Peyer's patch (tissue), 4 donors: ENCODE results near the gene CDH4.

ENCODE experiments used
- POLR2A ChIP-seq, 2 donors: fragments of 450-650 bp; IDR thresholded peaks; one replicate each; pipeline ENCODE4 v1.5.1; 2017; ENCODE audit warnings: antibody characterized with exemption in 2 of 2, mild to moderate bottlenecking in 2 of 2, moderate library complexity in 2 of 2
- TF ChIP-seq, protein P1 (sequence below), 6 experiments: fragments of 450-650 bp in 4 of 6; fragments of 200-600 bp in 2 of 6; sonication (generic) in 1 of 6; IDR thresholded peaks; one replicate each; pipeline ENCODE4 v1.5.1; 2017 to 2019; ENCODE audit warnings: antibody characterized with exemption in 6 of 6, mild to moderate bottlenecking in 3 of 6, moderate library complexity in 1 of 6

DNA sequence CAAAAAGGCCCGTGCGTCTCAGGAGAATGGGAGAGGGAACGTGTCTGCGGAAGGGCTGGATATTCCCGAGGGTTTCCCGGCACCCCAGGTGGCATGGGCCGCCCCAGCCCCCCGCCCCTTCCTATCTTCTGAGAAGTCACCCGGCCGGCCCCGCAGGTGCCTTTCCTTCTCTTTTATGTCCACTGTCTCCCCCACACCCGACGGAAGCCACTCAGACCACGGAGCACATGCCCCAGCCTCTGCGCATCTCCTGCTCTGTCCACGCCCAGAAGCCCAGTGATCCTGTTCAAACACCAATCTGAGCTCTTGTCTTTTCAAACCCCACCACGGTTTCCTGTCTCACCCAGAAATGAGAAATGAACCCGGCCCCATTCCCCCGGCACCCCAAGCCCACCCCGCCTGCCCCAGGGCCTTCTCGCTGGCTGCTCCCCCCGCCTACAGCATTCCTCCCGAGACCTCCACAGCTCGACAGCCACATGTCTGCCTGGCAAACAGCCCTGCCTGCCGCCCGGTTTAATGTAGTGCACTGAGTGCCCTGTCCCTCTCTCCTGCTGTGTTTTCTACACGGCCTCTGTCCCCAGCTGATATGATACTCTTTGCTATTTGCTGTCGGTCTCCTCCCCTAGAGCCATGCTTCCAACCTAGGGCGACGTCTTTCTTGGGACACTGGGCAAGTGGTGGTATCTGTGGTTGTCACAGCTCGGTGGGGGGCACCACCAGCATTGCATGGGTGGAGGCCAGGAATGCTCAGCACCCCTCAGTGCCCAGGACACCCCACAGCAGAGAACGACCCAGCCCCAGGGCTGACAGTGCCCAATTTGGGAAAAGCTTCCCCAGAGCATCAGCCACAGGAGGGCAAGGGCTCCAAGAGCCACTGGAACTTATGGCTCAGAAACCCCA lies 630.9 kb downstream of the CDH4 start:
- TF ChIP-seq, protein P1, sequence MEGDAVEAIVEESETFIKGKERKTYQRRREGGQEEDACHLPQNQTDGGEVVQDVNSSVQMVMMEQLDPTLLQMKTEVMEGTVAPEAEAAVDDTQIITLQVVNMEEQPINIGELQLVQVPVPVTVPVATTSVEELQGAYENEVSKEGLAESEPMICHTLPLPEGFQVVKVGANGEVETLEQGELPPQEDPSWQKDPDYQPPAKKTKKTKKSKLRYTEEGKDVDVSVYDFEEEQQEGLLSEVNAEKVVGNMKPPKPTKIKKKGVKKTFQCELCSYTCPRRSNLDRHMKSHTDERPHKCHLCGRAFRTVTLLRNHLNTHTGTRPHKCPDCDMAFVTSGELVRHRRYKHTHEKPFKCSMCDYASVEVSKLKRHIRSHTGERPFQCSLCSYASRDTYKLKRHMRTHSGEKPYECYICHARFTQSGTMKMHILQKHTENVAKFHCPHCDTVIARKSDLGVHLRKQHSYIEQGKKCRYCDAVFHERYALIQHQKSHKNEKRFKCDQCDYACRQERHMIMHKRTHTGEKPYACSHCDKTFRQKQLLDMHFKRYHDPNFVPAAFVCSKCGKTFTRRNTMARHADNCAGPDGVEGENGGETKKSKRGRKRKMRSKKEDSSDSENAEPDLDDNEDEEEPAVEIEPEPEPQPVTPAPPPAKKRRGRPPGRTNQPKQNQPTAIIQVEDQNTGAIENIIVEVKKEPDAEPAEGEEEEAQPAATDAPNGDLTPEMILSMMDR (IDR thresholded peaks at IDR 0.05), result no peak
- no peak for TF ChIP-seq POLR2A (IDR thresholded peaks at IDR 0.05)
